ENCODE measurements around the gene RAD54L2.

DNA sequence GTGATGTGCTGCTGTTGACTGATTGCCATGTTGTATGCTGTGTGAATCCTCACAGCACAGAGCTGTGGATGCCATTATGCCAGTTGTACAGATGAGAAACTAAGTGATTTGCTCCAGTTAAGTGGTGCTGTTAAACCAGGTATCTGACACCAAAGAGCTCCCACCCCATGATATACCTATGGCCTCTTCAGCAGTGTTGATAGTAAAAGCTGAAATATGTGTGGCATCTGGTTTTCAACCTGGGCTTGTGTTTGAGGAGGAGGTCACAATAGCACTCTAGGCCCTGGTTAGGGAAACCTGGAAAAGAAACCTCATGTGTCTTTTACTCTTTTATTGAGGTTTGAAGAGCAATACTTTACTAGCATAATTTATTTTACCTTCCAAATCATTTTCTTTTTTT is 21.4 kb downstream of the RAD54L2 start:
- TF ChIP-seq, protein P1, sequence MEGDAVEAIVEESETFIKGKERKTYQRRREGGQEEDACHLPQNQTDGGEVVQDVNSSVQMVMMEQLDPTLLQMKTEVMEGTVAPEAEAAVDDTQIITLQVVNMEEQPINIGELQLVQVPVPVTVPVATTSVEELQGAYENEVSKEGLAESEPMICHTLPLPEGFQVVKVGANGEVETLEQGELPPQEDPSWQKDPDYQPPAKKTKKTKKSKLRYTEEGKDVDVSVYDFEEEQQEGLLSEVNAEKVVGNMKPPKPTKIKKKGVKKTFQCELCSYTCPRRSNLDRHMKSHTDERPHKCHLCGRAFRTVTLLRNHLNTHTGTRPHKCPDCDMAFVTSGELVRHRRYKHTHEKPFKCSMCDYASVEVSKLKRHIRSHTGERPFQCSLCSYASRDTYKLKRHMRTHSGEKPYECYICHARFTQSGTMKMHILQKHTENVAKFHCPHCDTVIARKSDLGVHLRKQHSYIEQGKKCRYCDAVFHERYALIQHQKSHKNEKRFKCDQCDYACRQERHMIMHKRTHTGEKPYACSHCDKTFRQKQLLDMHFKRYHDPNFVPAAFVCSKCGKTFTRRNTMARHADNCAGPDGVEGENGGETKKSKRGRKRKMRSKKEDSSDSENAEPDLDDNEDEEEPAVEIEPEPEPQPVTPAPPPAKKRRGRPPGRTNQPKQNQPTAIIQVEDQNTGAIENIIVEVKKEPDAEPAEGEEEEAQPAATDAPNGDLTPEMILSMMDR (IDR thresholded peaks at IDR 0.05), result no peak
- TF ChIP-seq EP300 (IDR thresholded peaks at IDR 0.05) (no peak), POLR2AphosphoS5 (IDR thresholded peaks at IDR 0.05) (no peak)

All from suprapubic skin (tissue), 4 donors.